HUES6 (cell line): Measurements from ENCODE around the gene GNPTAB.
"Not testable (repeated sequence)": the region's sequence is repeated elsewhere in the genome, so short reads cannot be mapped to it uniquely, and the experiment has no call there.

Experiments used
- H3K27ac ChIP-seq: 2 replicates; pipeline ENCODE4 v1.7.0; 2013; ENCODE audit warnings: low read depth, mild to moderate bottlenecking, low read length, inconsistent platforms
- H3K27me3 ChIP-seq: 2 replicates; pipeline ENCODE4 v1.6.1; 2013; ENCODE audit warnings: low read length; ENCODE audit not compliant: control insufficient read depth, insufficient read depth
- H3K36me3 ChIP-seq: 2 replicates; pipeline ENCODE4 v1.6.1; 2013; ENCODE audit warnings: low read length; ENCODE audit not compliant: control insufficient read depth, insufficient read depth
- H3K4me1 ChIP-seq: 2 replicates; pipeline ENCODE4 v1.6.1; 2013; ENCODE audit warnings: low read length; ENCODE audit not compliant: control insufficient read depth, insufficient read depth
- H3K4me3 ChIP-seq: 2 replicates; pipeline ENCODE4 v1.5.1; 2013; ENCODE audit warnings: low read depth, low read length
- H3K9ac ChIP-seq: one replicate; pipeline ENCODE4 v1.6.1; 2013; ENCODE audit warnings: mild to moderate bottlenecking, low read length
- H3K9me3 ChIP-seq: 2 replicates; pipeline ENCODE4 v1.6.1; 2013; ENCODE audit warnings: low read depth, low read length; ENCODE audit not compliant: control insufficient read depth, insufficient read depth

GNPTAB gene

DNA sequence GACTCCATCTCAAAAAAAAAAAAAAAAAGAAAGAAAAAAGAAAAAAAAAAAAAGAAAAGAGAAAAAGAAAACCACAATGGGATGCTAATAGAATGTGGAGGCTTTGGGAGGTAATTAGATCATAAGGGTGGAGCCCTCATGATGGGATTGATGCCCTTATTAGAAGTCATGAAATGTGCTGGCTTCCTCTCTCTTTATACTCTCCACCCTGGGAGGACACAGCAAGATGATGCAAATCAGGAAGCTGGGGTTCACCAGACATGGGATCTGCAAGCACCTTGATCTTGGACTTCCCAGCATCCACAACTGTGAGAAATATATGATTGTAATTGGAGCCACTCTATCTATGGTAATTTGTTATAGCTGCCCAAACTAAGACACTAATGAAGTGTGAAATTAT, 33.2 kb upstream of the GNPTAB start:
- Histone ChIP-seq H3K9ac (no peak overlapping the region), H3K9me3 (0 out of 2 replicates have a peak, but pooled peaks cover 2% of the 10 kb centered on the region), H3K4me1 (no peaks in the 10 kb centered on the region; the same call in 1 of the 2 replicates), H3K27ac (no peak overlapping the region), H3K36me3 (no peaks in the 10 kb centered on the region), H3K27me3 (no peaks in the 10 kb centered on the region), H3K4me3 (no peak overlapping the region)

DNA sequence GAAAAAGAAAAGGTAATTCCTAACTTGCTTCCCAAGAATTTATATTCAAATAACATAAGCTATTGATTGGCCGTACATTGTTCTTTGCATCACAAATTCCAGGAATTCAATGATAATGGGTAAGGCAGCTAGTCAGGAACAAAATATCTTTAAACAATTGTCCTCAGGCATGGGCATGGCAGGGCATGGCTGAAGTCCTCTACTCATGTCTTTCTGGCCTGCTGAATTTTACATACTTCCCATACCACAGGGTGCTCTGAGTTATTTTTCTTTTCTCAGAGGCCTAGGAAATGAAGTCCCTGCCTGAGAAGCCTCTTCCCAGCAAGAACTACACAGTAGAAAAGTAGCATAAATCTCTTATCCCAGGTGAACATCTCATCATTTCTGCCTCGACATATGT, 31.5 kb upstream of the GNPTAB start:
- H3K27me3 ChIP-seq: no peaks in the 10 kb centered on the region
- 0 out of 2 replicates have a peak, but pooled peaks cover 2% of the 10 kb centered on the region for H3K9me3 ChIP-seq
- no peaks in the 10 kb centered on the region; the same call in 1 of the 2 replicates for H3K4me1 ChIP-seq
- no peak overlapping the region for H3K4me3 ChIP-seq
- no peaks in the 10 kb centered on the region for H3K36me3 ChIP-seq
- no peak overlapping the region for H3K27ac ChIP-seq
- no peak overlapping the region for H3K9ac ChIP-seq

DNA sequence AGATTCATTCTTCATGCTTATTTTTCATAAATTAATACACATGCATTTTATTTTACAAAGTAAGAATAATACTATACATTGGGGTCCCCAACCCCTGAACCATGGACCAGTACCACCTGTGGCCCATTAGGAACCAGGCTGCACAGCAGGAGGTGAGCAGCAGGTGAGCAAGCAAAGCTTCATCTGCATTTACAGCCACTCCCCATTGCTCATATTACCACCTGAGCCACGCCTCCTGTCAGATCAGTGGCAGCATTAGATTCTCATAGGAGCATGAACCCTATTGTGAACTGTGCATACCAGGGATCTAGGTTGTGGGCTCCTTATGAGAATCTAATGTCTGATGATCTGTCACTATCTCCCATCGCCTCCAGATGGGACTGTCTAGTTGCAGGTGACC, 30.9 kb upstream of the GNPTAB start:
- H3K27me3 ChIP-seq, H3K9ac ChIP-seq, H3K27ac ChIP-seq, H3K4me3 ChIP-seq, H3K4me1 ChIP-seq, H3K36me3 ChIP-seq, H3K9me3 ChIP-seq: not testable (repeated sequence)

- no peak overlapping the region for H3K9ac ChIP-seq
- H3K4me1 ChIP-seq: no peaks in the 10 kb centered on the region
- H3K27ac ChIP-seq: no peak overlapping the region
- no peaks in the 10 kb centered on the region for H3K36me3 ChIP-seq
- H3K4me3 ChIP-seq: no peak overlapping the region
- H3K9me3 ChIP-seq: 0 out of 2 replicates have a peak, but pooled peaks cover 2% of the 10 kb centered on the region
- no peaks in the 10 kb centered on the region for H3K27me3 ChIP-seq
Observed at GRCh38 chr12:101859664-101860607, 29.2 kb upstream of the GNPTAB start.

DNA sequence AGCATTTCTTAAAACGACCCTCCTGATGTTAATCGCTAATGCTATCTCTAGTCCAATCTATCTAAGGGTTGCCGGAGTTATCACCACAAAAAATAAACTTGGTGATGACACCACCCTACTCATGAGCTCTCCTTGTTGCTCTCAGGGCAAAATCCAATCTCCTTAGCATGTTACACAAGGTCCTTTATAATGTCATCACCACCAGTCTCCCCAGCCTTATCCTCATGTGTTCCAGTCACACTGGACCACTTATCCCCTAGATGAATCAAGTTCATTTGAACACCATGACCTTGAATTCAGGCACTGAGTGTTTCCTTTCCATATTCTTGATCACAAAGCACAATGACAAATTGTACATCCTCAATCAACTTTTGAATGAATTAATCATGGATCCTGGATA, 27.6 kb upstream of the GNPTAB start:
- no peak overlapping the region for H3K4me3 ChIP-seq
- no peaks in the 10 kb centered on the region for H3K4me1 ChIP-seq
- H3K36me3 ChIP-seq: no peaks in the 10 kb centered on the region
- H3K9me3 ChIP-seq: no peaks in the 10 kb centered on the region
- no peaks in the 10 kb centered on the region for H3K27me3 ChIP-seq
- no peak overlapping the region for H3K27ac ChIP-seq
- no peak overlapping the region for H3K9ac ChIP-seq

GRCh38 chr12:101857043-101857558, 26.3 kb upstream of the GNPTAB start:
- no peak overlapping the region for H3K27ac ChIP-seq
- H3K27me3 ChIP-seq: no peaks in the 10 kb centered on the region
- no peaks in the 10 kb centered on the region for H3K4me1 ChIP-seq
- no peaks in the 10 kb centered on the region for H3K9me3 ChIP-seq
- no peaks in the 10 kb centered on the region for H3K36me3 ChIP-seq
- H3K4me3 ChIP-seq: no peak overlapping the region
- no peak overlapping the region for H3K9ac ChIP-seq

GRCh38 chr12:101856614-101857013, 25.9 kb upstream of the GNPTAB start:
- not testable (repeated sequence) for H3K9me3 ChIP-seq, H3K27ac ChIP-seq, H3K4me1 ChIP-seq, H3K4me3 ChIP-seq, H3K36me3 ChIP-seq, H3K9ac ChIP-seq, H3K27me3 ChIP-seq

- Histone ChIP-seq H3K36me3 (no peaks in the 10 kb centered on the region), H3K9ac (no peak overlapping the region), H3K27me3 (no peaks in the 10 kb centered on the region), H3K27ac (no peak overlapping the region), H3K9me3 (no peaks in the 10 kb centered on the region), H3K4me1 (no peaks in the 10 kb centered on the region), H3K4me3 (no peak overlapping the region)
Observed at GRCh38 chr12:101855976-101856375, 25.2 kb upstream of the GNPTAB start.

DNA sequence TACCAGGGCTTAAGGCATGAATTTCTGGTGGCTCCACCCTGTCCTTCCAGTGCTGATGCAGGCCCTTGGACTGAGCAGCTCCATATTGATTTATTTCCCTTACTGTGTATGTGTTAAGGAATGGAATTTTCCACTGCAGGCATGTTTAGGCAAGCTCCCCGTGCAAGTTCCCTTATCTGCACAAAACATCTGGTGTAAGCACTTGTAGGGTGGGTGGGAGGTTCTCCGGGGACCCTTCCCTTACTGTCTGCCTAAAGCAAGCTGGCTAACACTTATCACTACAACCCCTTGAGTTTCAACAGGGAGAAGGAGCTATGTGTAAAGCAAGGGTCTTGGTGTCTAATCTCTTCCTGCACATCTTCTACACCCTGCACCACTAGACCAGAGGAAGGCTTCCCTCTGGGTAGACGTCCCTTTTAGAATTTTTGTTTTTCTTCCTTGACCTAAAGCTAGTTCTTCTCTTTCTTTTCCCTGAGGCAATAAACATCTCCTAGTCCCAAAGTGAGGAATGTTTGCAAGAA, 24.7 kb upstream of the GNPTAB start:
- Histone ChIP-seq H3K9ac (no peak overlapping the region), H3K4me3 (no peak overlapping the region), H3K4me1 (no peaks in the 10 kb centered on the region), H3K9me3 (no peaks in the 10 kb centered on the region), H3K27ac (no peak overlapping the region), H3K27me3 (no peaks in the 10 kb centered on the region), H3K36me3 (no peaks in the 10 kb centered on the region)

- Histone ChIP-seq H3K9ac (no peak overlapping the region), H3K4me1 (no peaks in the 10 kb centered on the region), H3K4me3 (no peak overlapping the region), H3K27ac (no peak overlapping the region), H3K27me3 (no peaks in the 10 kb centered on the region), H3K36me3 (no peaks in the 10 kb centered on the region), H3K9me3 (no peaks in the 10 kb centered on the region)
Observed at GRCh38 chr12:101854747-101855146, 24.0 kb upstream of the GNPTAB start.

GRCh38 chr12:101852998-101853397, 22.2 kb upstream of the GNPTAB start:
- no peaks in the 10 kb centered on the region for H3K4me1 ChIP-seq
- H3K27me3 ChIP-seq: no peaks in the 10 kb centered on the region

More at GRCh38 chr12:101852998-101853397, 22.2 kb upstream of the GNPTAB start:
- H3K9me3 ChIP-seq: no peaks in the 10 kb centered on the region
- no peak overlapping the region for H3K27ac ChIP-seq
- no peak overlapping the region for H3K4me3 ChIP-seq
- no peaks in the 10 kb centered on the region for H3K36me3 ChIP-seq
- H3K9ac ChIP-seq: no peak overlapping the region
